ENCODE data around the gene CDC27.
"Not testable (repeated sequence)": the region's sequence is repeated elsewhere in the genome, so short reads cannot be mapped to it uniquely, and the experiment has no call there.

Gene CDC27, protein sequence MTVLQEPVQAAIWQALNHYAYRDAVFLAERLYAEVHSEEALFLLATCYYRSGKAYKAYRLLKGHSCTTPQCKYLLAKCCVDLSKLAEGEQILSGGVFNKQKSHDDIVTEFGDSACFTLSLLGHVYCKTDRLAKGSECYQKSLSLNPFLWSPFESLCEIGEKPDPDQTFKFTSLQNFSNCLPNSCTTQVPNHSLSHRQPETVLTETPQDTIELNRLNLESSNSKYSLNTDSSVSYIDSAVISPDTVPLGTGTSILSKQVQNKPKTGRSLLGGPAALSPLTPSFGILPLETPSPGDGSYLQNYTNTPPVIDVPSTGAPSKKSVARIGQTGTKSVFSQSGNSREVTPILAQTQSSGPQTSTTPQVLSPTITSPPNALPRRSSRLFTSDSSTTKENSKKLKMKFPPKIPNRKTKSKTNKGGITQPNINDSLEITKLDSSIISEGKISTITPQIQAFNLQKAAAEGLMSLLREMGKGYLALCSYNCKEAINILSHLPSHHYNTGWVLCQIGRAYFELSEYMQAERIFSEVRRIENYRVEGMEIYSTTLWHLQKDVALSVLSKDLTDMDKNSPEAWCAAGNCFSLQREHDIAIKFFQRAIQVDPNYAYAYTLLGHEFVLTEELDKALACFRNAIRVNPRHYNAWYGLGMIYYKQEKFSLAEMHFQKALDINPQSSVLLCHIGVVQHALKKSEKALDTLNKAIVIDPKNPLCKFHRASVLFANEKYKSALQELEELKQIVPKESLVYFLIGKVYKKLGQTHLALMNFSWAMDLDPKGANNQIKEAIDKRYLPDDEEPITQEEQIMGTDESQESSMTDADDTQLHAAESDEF

DNA sequence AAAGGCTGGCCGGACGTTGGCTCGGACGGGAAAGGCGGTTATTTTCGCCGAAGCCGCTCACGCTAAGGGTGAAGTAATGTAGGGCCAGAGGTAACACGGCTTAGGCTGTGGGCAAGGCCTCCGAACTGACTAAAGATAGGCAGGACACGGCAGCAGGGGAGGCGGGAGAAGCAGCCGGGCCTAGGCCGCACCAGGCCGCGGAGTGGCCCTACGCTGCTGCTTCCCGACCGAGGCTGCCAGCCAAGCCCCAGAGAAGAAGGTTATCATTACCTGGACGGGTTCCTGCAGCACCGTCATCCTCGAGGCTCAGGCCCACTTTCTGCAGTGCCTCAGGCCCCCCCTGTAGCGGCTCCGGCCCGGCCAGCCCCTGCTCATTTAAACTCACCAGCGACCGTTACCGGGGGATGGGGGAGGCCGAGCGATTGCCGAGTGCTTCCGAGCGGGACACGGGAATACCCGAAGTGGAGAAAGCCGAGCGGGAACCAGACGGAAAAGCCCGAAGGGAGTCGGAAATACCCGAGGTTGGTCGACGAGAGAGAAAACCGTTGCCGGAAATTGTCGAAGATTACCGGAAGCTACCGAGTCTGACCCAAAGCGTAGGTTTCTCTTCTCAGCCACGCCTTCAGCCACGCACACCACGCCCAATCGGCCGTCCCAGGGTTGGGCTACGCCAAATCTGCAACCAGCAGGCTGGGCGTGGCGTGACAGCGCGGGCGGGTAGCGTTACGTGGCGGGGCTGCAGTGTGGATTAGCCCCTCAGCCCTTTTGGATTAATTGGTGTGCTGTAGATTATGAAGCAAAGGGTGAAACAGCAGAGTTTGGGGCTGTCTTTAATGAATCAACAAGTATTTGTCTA, at the start of gene CDC27:
Gene CDC27 (minus strand): TSS at position 420 of the 856 bp plus-strand sequence. CDS start 123 bp downstream, at position 297.
- DNase-seq: peak; percentile 96

DNA sequence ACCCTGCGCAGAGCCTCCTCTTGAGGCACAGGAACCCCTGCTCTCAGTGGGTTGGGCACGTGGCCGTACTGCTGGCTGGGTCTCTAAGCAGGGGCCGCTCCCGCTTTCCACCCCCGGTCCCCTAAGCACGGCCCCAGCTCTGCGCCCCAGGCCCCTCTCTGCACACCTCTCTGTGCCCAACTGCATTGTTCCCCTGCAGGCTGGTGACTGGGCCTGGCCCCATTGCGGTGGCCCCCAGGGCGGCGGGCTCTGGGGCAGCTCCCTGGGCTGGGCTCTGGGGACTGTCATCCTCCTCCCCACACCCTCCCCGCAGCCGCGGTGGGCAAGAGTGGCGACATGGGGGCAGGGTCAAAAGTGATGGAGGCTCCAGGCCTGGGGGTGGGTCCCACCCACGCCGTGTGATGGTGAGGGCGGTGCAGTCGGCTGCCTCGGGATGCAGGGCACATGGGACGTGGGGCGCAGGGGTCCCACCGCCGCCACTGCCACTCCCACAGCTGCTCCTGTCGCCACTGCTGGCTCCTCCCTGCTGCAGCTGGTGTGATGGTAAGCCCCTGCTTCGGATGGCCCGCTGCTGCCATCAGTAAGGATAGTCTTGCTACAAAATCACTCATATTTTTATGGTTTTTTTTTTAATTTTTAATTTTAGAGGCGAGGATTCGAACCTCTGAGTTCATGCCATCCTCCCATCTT, 49.4 kb upstream of the CDC27 start:
- DNase-seq: no peak

DNA sequence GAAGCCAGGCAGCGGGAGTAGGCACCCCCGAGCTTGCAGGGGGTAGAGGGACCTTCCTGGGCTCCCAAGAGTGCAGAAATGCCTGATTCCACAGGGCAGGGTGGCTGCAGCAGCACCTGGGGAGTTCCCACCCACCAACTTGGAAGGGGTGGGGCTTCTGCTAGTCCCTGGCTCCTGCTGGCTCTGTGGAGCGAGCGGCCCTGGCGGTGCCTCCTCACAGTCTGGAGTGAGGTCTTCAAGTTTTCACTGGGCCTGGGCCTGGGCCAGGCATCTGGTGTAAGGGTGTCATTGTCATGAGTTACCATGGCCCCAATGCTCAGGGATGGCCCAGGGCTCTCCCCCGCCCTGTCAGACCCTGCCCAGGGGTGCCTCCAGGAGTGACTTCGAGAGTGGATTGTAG, 48.7 kb upstream of the CDC27 start:
- no peak for DNase-seq

DNA sequence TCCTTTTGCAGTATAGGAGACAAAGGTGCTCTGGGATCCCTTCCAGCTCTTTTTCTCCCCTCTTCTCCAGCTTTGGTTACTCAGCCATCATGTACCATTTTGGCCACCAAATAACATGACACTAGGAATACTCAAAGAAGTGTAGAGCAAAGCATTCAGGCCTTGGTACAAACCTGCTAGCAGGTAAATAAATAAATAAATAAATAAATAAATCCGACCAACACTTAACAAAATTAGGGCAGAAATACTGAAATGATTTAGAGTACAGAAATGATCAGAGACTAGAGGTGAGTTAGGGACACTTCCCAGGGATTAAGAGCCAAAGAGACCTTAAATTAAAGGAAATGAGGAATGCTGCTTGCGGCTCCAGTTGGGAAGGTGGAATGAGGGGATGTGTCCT, 46.8 kb upstream of the CDC27 start:
- DNase-seq: no peak

DNA sequence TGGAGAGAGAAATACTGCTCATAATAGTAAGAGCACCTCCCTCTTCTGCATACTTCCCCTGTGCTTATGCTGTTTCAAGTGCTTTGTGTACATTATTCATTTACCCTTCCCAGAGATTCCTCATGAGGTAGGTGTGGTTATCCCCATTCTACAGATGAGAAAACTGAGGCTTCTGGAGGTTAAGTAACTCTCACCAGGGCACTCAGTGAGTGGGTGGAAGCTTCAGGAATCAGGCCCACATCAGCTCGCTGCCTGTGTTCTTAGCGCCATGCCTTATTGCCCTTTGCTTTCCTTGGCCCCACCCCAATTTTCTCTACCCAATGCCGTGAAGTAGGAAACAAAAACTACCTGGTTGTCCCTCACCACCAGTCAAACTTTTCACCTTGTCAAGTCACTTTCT, 46.4 kb upstream of the CDC27 start:
- no peak for DNase-seq

DNA sequence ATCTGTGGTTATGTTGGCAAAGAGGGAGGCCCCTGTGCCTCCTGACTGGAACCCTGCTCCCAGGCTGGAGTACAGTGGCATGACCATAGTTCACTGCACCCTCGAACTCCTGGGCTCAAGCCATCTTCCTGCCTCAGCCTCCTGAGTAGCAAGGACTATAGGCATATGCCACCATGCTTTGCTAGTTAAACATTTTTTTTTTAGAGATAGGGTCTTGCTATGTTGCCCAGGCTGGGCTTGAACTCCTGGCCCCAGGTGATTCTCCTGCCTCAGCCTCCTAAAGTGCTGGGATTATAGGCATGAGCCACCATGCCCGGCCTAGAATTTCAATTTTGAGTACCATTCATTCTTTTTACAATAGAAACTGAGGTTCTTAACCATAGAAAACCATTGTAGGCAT, 43.4 kb upstream of the CDC27 start:
- DNase-seq: no peak

DNA sequence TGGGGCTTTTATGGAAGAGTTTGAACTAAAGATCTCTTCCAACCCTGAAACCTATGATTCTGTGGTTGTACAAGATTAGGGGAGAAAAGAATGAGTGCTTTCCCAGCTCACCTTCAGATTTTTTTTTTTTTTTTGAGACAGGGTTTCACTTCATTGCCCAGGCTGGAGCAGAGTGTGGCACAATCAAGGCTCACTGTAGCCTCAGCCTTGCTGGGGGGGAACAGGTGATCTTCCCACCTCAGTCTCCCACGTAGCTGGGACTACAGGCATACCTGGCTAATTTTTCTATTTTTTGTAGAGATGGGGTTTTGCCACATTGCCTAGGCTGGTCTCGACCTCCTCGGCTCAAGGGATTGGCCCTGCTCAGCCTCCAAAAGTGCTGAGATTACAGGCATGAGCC, 42.8 kb upstream of the CDC27 start:
- DNase-seq: no peak

DNA sequence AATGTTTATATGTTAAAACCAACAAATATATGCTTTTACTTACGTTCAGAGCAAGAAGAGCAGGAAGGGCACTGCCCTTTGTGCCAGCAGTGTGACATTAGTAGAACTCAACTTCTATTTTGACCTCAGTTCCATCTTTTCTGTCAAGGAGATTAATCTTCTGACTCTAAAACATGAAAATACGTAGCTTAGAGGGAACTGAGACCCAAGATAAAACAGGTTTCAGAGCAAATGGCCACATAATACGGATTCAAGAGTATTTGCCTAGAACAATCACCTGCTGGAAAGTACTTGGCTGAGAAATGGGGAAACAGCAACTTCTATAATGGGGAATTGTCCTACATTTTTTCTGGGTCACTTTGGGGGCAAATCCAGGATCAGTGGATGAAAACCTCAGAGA, 42.2 kb upstream of the CDC27 start:
- DNase-seq: no peak

DNA sequence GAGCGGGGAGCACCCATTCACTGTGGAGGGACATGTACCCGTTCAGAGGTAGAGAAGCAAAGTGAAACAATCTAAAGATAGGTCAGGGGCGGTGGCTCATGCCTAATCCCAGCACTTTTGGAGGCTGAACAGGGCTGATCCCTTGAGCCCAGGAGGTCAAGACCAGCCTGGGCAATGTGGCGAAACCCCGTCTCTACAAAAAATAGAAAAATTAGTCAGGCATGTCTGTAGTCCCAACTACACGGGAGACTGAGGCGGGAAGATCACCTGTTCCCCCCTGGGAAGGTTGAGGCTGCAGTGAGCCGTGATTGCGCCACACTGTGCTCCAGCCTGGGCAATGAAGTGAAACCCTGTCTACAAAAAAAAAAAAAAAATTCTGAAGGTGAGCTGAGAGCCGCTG, 41.8 kb upstream of the CDC27 start:
- no peak for DNase-seq

DNA sequence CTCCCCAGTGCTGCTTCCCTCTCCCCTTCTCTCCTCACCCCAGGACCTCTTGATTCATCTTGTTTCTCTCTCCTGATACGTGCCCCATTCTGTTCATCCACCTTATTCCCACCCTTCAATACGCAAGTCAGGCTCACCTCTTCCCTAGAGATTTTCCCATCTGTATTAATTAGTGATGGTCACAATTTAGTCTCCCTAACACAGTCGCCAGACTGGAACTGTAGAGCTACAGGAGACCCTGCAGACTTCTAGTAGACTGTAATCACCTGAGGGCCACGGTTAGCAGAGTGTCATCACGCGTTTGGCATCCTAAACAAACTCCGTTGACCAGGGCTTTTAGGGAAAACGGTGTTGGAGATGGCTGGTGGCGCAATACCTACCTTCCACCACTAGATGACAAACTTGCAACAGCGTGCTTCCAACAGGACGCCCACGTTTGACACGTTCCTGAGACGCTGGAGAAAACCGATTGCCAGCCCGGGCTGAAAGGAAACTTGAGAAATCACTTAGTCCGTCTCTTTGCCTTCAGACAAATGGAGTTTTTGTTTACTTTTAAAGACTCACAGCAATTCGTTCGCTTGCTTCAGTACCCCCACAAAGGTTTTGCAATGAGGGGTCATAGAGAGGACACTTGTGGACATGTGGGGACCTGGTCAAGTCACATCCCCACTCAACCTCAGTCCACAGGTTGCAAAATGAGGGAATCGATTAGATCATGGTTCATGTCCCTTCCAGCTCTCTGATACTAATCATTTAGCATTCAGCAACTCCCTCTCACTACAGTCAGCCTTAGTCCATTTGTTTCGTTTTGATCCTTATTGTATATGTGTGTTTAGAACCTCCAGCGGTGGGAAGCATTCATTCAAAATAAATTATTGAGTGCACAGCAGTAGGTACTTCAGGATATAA, 40.7 kb upstream of the CDC27 start:
- DNase-seq: peak; percentile 42

DNA sequence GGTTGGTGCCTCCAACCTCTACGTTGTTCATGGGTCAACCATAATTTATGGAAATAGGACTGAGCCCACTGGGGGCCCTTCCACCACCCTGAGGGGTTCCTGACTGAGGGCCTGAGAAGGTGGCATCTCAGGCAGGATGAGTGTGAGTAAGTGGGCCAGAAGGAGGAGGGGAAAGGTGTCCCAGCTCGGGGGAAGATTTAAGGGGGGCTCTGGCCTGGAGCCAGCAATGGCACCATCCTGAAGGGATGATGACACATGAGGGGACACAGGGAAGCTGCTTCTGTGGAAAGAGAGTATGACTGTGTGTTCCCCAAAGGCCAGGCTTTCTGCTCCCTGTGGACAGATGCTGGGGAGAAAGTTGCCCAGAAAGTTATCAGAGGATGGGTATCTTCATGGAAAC, 38.8 kb upstream of the CDC27 start:
- DNase-seq: no peak

DNA sequence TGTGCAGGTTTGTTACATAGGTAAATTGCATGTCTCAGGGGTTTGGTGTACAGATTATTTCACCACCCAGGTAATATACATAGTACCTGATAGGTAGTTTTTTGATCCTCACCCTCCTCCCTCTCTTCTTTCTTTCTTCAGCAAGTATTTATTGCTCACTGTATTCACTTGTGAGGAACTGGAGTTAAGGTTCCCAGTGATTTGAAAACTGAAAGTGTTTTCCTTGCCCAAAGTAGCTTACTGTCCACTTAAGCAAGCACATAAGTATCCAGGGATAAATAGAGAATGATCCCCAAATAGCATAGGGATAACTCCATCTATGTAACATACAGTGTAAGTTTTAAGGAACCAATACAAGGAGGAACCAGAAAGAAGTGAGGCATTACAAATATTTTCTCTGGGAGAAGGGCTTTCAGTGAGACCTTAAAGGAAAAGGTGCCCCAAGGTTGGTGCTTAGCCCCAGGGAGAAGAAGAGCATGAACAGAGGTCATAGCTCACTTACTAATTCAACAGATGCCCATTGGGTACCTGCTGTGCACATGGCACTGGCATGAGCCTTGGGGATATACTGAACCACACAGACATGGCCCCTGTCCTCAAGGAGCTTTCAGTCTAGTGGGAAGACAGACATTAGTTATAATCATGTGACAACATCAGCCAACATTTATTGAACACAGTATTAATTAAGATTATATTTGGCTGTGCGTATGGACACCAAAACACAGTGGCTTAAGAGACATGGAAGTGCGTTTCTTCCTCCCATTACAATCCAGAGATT, 37.0 kb upstream of the CDC27 start:
- DNase-seq: no peak

DNA sequence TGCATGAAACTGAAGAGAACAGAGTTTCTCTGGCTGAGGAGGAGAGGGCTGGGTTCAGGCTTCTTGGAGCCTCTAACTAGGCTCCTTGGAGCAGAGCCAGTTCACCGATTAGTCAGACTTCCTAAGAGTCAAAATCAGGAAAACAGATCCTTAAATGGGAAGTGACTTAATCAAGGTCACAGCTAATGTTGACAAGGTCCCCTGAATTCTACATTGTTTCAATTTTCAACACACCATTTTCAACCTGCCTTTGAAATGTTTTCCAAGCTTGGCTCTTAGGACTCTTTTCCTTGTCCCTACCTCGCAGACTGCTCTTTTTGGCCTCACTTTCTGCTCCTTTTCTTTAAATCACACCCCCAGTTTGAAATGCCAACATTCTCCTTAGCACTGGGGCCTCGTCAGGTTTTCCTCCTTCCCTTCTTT, 36.4 kb upstream of the CDC27 start:
- no peak for DNase-seq

DNA sequence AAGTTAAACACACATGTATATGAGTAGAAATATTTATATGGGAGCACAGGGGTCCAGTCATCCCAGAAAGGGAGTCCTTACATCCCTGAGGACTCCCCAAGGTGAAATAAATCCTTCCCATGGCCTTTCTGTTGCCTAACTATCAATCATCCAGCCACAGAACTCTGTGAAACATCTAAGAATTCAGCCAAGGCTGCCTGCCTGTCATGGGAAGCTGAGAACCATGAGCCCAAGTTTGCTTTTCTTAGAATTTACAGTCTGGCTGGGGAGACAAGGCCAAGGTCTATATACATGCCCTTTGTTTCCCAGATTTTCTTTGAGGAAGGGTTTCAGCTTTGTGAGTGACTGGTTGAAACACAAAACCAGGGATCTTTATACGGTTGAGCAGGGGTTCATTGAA, 35.9 kb upstream of the CDC27 start:
- no peak for DNase-seq

DNA sequence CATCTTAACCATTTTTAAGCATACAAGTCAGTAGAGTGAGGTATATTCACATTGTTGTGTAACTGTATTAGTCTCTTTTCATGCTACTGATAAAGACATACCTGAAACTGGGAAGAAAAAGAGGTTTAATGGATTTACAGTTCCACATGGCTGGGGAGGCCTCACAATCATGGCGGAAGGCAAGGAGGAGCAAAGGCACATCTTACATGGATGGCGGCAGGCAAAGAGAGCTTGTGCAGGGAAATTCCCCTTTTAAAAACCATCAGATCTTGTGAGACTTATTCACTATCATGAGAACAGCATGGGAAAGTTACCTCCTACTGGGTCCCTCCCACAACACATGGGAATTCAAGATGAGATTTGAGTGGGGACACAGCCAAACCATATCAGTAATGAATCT, 35.0 kb upstream of the CDC27 start:
- not testable (repeated sequence) for DNase-seq

DNA sequence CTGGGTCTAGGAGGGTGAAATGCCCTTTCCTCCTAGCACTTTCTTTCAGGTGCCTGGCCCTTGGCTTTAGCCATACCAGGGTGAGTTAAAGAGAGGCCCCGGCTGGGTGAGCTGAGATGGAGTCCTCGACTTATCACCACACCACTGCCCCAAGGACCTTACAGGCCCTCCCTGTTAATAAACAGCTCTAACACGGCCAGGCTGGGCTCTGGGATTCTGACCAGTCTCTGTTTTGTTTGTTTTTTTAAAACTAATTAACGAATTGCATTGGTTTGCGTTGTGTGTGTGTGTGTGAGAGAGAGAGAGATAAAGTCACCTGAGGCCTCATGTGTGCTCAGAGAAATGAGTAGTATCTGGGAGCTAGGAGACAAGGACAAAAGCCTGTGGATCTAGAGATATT, 34.4 kb upstream of the CDC27 start:
- DNase-seq: no peak

DNA sequence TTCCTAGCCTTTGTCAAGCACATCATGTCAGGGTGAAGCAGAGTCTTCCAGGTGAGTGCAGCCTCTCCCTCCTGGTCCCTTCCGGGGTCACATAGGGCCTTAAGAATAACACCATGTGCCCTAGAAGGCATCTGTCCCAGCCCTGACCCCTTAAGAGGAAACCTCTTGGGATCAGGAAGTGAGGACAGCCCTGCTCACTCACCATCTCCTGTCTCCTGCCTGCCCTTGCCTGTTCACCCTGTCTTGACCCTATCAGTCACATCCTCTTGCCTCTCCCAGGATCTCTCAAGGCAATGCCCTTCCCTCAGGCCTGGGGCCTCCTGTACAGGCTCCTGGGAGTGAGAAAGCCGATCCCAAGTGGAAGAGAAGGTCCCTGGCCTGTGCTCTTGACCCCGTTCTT, 33.9 kb upstream of the CDC27 start:
- no peak for DNase-seq

DNA sequence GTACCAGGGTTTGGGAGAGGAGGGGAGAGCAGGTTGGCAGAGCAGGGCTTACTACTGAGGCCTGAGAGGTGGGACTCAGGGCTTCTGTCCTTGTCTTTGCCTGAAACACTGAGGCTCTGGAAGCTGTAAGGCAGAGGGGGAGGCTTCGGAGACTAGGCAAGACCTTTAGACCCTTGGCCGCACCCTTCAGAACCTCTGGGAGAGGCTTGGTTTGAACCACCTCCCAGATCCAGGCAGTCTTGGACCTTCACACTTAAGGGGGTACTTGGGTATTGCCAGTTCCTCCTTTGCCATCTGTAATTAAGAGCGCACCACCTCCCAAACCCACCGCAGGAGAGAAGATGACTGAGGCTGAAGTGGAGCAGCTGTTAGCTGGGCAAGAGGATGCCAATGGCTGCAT, 33.0 kb upstream of the CDC27 start:
- no peak for DNase-seq

DNA sequence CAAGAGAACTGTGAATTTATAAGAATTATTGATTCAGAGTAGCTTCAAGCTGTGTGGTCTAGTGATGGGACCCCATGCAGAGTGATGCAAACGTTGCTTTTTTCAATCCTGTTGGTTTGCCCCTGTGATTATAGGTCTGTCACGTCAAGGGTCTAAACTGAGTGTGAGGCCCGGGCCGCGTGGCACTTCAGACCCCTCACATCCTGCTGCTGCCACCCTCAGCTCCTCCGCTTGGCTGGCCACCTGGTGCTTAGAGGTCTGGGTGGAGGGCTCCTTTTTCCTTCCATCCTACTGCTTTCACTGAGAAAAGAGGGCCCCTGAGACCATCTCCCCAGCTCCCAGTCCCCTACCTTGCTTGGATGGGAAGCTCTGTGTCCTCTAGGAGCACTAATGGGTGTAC, 32.1 kb upstream of the CDC27 start:
- DNase-seq: no peak

DNA sequence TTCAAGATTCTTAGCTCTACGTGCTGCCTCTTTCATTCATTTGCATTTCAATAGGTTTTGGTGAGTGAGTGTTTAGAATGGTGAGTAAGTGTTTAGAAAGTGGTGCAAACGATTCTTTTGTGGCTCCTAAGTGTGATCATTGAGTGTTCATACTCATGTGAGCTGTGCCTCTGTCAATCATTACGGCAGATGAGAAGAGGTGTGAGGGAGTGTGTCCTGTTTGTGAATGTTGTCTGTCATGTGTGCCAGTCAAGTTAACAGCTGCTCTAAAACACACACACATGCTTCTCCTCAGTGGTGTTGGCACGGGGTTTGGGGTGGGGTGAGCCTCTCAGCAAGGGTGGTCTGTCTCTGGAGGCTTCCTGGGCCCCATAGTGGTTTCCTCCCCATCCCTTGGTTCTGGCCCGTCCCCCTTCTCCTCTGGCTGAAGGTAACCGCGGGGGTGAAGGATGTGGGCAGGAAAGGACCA, 31.5 kb upstream of the CDC27 start:
- DNase-seq: no peak
